K562 (cell line): Measurements from ENCODE around the gene MCL1. TPM values are rescaled to one million over a fixed set of nuclear protein-coding genes. Genes with fewer than 3 reads are reported as not detected.

Source experiments
- ARID2 ChIP-seq: fragments of 450-650 bp; IDR thresholded peaks from 2 replicates; pipeline ENCODE4 v1.6.1; 2017; ENCODE audit warnings: antibody characterized with exemption, mild to moderate bottlenecking
- CREBBP ChIP-seq: IDR thresholded peaks from one replicate; pipeline ENCODE4 v1.6.1; 2012; ENCODE audit warnings: low read depth, mild to moderate bottlenecking, control low read depth, inconsistent platforms, low read length
- CSDE1 ChIP-seq, 2 experiments: fragments of 450-650 bp; IDR thresholded peaks; 2 replicates each; pipeline ENCODE4 v1.6.1; 2016; ENCODE audit warnings: mild to moderate bottlenecking in 1 of 2
- CTBP1 ChIP-seq: fragments of 450-650 bp; IDR thresholded peaks from 2 replicates; pipeline ENCODE4 v1.6.1; 2016; ENCODE audit warnings: borderline replicate concordance
- E2F5 ChIP-seq: sonication (generic); formaldehyde crosslinking; IDR thresholded peaks from 2 replicates; pipeline ENCODE4 v1.8.0; 2022; ENCODE audit warnings: mild to moderate bottlenecking, missing genetic modification reagents
- ELF4 ChIP-seq: fragments of 450-650 bp; formaldehyde crosslinking; IDR thresholded peaks from 2 replicates; pipeline ENCODE4 v1.4.0; 2022; ENCODE audit warnings: missing genetic modification characterization
- ILK ChIP-seq: fragments of 450-650 bp; IDR thresholded peaks from 2 replicates; pipeline ENCODE4 v1.6.1; 2016; ENCODE audit warnings: missing genetic modification characterization, low read depth, mild to moderate bottlenecking, missing compliant biosample characterization, moderate library complexity, borderline replicate concordance
- IRF2 ChIP-seq: sonication (generic); formaldehyde crosslinking; IDR thresholded peaks from 2 replicates; pipeline ENCODE4 v1.8.1; 2022; ENCODE audit warnings: mild to moderate bottlenecking, missing genetic modification reagents
- KLF16 ChIP-seq: IDR thresholded peaks from 2 replicates; pipeline ENCODE4 v1.6.1; 2016; ENCODE audit warnings: antibody characterized with exemption
- MCM3 ChIP-seq: fragments of 450-650 bp; IDR thresholded peaks from 2 replicates; pipeline ENCODE4 v1.6.1; 2016
- NCOA2 ChIP-seq, 2 experiments: fragments of 450-650 bp; IDR thresholded peaks; 2 replicates each; pipeline ENCODE4 v1.6.1; 2018; ENCODE audit warnings: mild to moderate bottlenecking in 2 of 2, moderate library complexity in 1 of 2; ENCODE audit not compliant: partially characterized antibody in 2 of 2
- NFXL1 ChIP-seq: fragments of 450-650 bp; formaldehyde crosslinking; IDR thresholded peaks from 2 replicates; pipeline ENCODE4 v1.4.0; 2021; ENCODE audit warnings: mild to moderate bottlenecking
- RFX5 ChIP-seq: IDR thresholded peaks from 2 replicates; pipeline ENCODE4 v1.6.1; 2011; ENCODE audit warnings: low read depth, mild to moderate bottlenecking, improper control_type of control experiment, low read length
- SNRNP70 ChIP-seq: fragments of 200-400 bp; formaldehyde crosslinking; optimal IDR thresholded peaks from 2 replicates; pipeline ENCODE3; 2017; ENCODE audit warnings: low read depth, low read length
- SRSF1 ChIP-seq: fragments of 200-400 bp; formaldehyde crosslinking; IDR thresholded peaks from 2 replicates; pipeline ENCODE4 v1.6.1; 2017; ENCODE audit warnings: mild to moderate bottlenecking, low read depth, low read length, moderate library complexity
- ZNF644 ChIP-seq: fragments of 200-800 bp; sonication (Bioruptor generic); IDR thresholded peaks from 2 replicates; pipeline ENCODE4 v1.6.1; 2016; ENCODE audit warnings: low read depth, missing genetic modification characterization, missing compliant biosample characterization
- ZNF668 ChIP-seq: fragments of 250-450 bp; sonication (Bioruptor Pico); IDR thresholded peaks from 2 replicates; pipeline ENCODE4 v1.8.0; 2022; ENCODE audit warnings: mild to moderate bottlenecking, inconsistent platforms
- ZSCAN32 ChIP-seq: fragments of 450-650 bp; formaldehyde crosslinking; IDR thresholded peaks from 2 replicates; pipeline ENCODE4 v1.4.0; 2020; ENCODE audit warnings: mild to moderate bottlenecking, moderate library complexity
- polyA plus RNA-seq, 8 experiments: library from polyadenylated mRNA; depleted of rRNA in 4 of 8; stranded (reverse) in 5 of 8; unstranded in 3 of 8; fragments of >200 nt; fragmentation: Nextera tagmentation in 2 of 8; fragmentation: Illumina TruSeq in 1 of 8; extraction: Ambion mirVana in 2 of 8; extraction: Trizol in 1 of 8; gene quantifications; 2 replicates each; pipeline versions ENCODE4 v1.2.1 to v1.2.3, GENCODE V29; 2011 to 2014; ENCODE audit warnings: inconsistent platforms in 1 of 8, missing spikeins in 1 of 8
- total RNA-seq, 7 experiments: library from RNA; depleted of rRNA in 6 of 7; stranded (reverse); fragments of >200 nt in 6 of 7; fragmentation: Illumina TruSeq in 2 of 7; extraction: Trizol in 2 of 7; gene quantifications; 2 replicates each; pipeline versions ENCODE4 v1.2.1 to v1.2.3, GENCODE V29; 2011 to 2021; ENCODE audit warnings: low replicate concordance in 1 of 7
- TF ChIP-seq, protein P1 (sequence below), 2 experiments: fragments of 450-650 bp in 1 of 2; sonication (generic) in 1 of 2; formaldehyde crosslinking in 1 of 2; IDR thresholded peaks in 1 of 2; conservative IDR thresholded peaks in 1 of 2; 2 replicates each; pipeline versions ENCODE4 v1.6.1 to v1.8.1; 2016 to 2023; ENCODE audit warnings: mild to moderate bottlenecking in 2 of 2, moderate library complexity in 2 of 2, inconsistent platforms in 1 of 2, missing genetic modification reagents in 1 of 2
- TF ChIP-seq, protein P2 (sequence below), 2 experiments: IDR thresholded peaks; 2 replicates each; pipeline ENCODE4 v1.6.1; 2011; ENCODE audit warnings: borderline replicate concordance in 1 of 2, control low read depth in 1 of 2, low read depth in 1 of 2, low read length in 1 of 2, mild to moderate bottlenecking in 1 of 2, mixed read lengths in 1 of 2, moderate library complexity in 1 of 2; ENCODE audit not compliant: insufficient read depth in 1 of 2, insufficient read length in 1 of 2, poor library complexity in 1 of 2, severe bottlenecking in 1 of 2; ENCODE audit errors: extremely low read depth in 1 of 2

Gene MCL1
- total and polyA plus RNA-seq, 9 of the 15 experiments (the other 6 are each of a cell fraction or from before 2014, with no cell fraction given) = 27.1 to 224 (median 138) TPM

DNA sequence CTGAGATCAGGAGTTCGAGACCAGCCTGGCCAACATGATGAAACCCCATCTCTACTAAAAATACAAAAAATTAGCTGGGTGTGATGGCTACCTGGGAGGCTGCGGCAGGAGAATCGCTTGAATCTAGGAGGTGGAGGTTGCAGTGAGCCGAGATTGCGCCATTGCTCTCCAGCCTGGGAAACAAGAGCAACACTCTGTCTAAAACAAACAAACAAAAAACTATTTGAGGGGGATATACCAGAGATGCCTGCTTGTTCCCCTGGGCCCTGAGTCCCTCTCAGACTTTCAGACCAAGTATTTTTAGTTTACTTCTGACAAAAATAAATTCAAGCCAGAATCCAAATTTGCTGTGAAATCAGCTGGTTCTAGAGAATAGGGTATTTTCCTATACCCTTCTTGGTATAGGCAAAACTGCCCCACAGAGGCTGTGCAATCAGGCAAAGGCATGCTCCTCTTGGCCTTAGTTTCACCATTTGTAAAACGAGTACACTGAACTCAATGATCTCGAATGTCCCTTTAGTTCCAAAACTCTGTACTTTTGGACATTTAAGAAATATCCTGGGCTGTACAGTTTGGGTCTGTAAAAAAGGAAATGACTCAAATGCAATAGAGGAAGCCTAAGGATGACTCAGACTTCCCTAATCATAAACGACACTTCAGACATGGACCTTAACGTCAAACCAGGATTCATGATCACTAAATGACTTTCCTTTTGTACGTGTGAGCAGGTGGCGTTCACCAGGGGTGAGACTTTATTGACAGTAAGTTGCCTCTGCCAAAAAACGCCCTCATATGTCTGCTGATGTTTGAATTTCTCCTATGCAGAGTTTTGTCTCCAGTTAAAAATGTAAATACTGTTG lies 33.9 kb upstream of the MCL1 start (continued):
- no peak for TF ChIP-seq ELF4
- no peak; a peak in 1 of 4 replicates for TF ChIP-seq CSDE1 (IDR thresholded peaks at IDR 0.05)
- TF ChIP-seq CTBP1 = 0 out of 2 replicates have a peak, but pooled peaks have one; percentile 50
- no peak for TF ChIP-seq NCOA2 (IDR thresholded peaks at IDR 0.05; ENCODE audit: partially characterized antibody in 2 of 2)
- TF ChIP-seq RFX5 = no peak
- TF ChIP-seq, protein P1, sequence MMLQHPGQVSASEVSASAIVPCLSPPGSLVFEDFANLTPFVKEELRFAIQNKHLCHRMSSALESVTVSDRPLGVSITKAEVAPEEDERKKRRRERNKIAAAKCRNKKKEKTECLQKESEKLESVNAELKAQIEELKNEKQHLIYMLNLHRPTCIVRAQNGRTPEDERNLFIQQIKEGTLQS (IDR thresholded peaks at IDR 0.05) = peak; percentile 99
- TF ChIP-seq, protein P1 (CRISPR knock-in tag; conservative IDR thresholded peaks at IDR 0.05) = peak; percentile 90; the same call in 1 of the 2 replicates
- no peak for TF ChIP-seq ZNF668 (CRISPR knock-in tag)
- no peak for TF ChIP-seq IRF2 (CRISPR knock-in tag)
- TF ChIP-seq ARID2 = no peak
- no peak for TF ChIP-seq MCM3
- TF ChIP-seq CREBBP = no peak
- no peak for TF ChIP-seq KLF16
- TF ChIP-seq, protein P2, sequence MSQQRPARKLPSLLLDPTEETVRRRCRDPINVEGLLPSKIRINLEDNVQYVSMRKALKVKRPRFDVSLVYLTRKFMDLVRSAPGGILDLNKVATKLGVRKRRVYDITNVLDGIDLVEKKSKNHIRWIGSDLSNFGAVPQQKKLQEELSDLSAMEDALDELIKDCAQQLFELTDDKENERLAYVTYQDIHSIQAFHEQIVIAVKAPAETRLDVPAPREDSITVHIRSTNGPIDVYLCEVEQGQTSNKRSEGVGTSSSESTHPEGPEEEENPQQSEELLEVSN (IDR thresholded peaks at IDR 0.05; ENCODE audit: borderline replicate concordance in 1 of 2, extremely low read depth in 1 of 2, insufficient read depth in 1 of 2, insufficient read length in 1 of 2, low read depth in 1 of 2, low read length in 1 of 2, poor library complexity in 1 of 2, severe bottlenecking in 1 of 2) = peak; percentile 29 to 37
- TF ChIP-seq SRSF1 = no peak
- no peak for TF ChIP-seq SNRNP70
- TF ChIP-seq ZNF644 (tag) = peak; percentile 81
- TF ChIP-seq ILK (tag) = no peak
- TF ChIP-seq NFXL1 (CRISPR knock-in tag) = no peak
- TF ChIP-seq E2F5 (CRISPR knock-in tag) = no peak
- no peak for TF ChIP-seq ZSCAN32
